ENCODE data around the gene COPS9. TPM values are rescaled to one million over a fixed set of nuclear protein-coding genes. Genes with fewer than 3 reads are reported as not detected.

Gene COPS9
- total RNA-seq, 3 donors from 2014 or later = 83.9 to 129 (median 94.3) TPM

DNA sequence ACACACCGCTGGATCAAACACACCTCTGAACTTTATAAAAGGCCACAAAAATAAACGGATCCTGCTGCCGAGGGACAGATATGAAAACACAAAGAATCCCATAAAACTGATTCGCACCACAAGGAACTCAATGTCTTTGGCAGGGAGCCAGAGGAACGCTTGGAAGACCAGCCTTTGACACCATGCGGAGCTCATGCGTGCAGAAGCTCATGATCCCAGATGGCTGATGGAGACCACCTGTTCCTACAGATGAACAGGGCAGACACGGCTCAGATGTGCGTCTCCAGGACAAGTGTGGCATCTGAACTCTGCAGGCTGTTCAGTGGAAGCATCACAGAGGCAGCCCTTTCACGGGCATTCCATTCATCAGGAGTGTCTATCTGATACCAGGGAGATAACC is 24.9 kb downstream of the COPS9 start:
- ATAC-seq (no peak), DNase-seq (no peak)
- intact Hi-C loops (cut with DNase I, micrococcal nuclease) = no loop called here
- no peaks in the 10 kb centered on the region for H3K36me3 ChIP-seq (ENCODE audit: low read depth)
- no peak overlapping the region for H3K4me3 ChIP-seq
- H3K9me3 ChIP-seq = no peaks in the 10 kb centered on the region
- TF ChIP-seq, protein P1, sequence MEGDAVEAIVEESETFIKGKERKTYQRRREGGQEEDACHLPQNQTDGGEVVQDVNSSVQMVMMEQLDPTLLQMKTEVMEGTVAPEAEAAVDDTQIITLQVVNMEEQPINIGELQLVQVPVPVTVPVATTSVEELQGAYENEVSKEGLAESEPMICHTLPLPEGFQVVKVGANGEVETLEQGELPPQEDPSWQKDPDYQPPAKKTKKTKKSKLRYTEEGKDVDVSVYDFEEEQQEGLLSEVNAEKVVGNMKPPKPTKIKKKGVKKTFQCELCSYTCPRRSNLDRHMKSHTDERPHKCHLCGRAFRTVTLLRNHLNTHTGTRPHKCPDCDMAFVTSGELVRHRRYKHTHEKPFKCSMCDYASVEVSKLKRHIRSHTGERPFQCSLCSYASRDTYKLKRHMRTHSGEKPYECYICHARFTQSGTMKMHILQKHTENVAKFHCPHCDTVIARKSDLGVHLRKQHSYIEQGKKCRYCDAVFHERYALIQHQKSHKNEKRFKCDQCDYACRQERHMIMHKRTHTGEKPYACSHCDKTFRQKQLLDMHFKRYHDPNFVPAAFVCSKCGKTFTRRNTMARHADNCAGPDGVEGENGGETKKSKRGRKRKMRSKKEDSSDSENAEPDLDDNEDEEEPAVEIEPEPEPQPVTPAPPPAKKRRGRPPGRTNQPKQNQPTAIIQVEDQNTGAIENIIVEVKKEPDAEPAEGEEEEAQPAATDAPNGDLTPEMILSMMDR (IDR thresholded peaks at IDR 0.05) = no peak
- H3K4me1 ChIP-seq (ENCODE audit: low read depth) = no peaks in the 10 kb centered on the region

DNA sequence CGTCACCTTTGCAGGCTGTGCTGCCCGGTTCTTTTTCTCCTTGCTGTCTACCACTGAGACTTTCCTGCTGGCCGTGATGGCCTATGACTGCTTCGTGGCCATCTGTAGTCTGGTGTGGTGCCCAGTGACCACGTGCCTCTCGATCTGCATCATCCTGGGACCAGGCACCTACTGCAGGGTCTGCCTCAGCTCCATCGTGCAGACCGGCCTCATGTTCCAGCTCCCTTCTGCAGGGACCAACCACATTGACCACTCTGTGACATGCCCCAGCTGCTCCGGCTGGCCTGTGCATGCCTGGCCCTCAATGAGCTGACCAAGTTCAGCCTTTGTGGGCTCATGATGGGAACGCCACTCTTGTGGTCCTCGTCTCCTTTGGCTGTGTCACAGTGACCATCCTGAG is 26.7 kb downstream of the COPS9 start:
- TF ChIP-seq, protein P1 (IDR thresholded peaks at IDR 0.05) = no peak

GRCh38 chr2:240107477-240107796 is 28.7 kb downstream of the COPS9 start:
- no peaks in the 10 kb centered on the region for H3K4me1 ChIP-seq (ENCODE audit: low read depth)
- H3K9me3 ChIP-seq = no peaks in the 10 kb centered on the region
- TF ChIP-seq, protein P1 (IDR thresholded peaks at IDR 0.05) = no peak
- intact Hi-C loops (cut with DNase I, micrococcal nuclease) = no loop called here
- no peaks in the 10 kb centered on the region for H3K36me3 ChIP-seq (ENCODE audit: low read depth)
- no peak for DNase-seq
- no peak for ATAC-seq
- no peak overlapping the region for H3K4me3 ChIP-seq

More for the DNA sequence above, 26.7 kb downstream of the COPS9 start:
- no peaks in the 10 kb centered on the region for H3K4me1 ChIP-seq (ENCODE audit: low read depth)
- H3K9me3 ChIP-seq = no peaks in the 10 kb centered on the region
- H3K4me3 ChIP-seq = no peak overlapping the region
- H3K36me3 ChIP-seq (ENCODE audit: low read depth) = no peaks in the 10 kb centered on the region
- ATAC-seq (no peak), DNase-seq (no peak)
- intact Hi-C loops (cut with DNase I, micrococcal nuclease) = no loop called here

DNA sequence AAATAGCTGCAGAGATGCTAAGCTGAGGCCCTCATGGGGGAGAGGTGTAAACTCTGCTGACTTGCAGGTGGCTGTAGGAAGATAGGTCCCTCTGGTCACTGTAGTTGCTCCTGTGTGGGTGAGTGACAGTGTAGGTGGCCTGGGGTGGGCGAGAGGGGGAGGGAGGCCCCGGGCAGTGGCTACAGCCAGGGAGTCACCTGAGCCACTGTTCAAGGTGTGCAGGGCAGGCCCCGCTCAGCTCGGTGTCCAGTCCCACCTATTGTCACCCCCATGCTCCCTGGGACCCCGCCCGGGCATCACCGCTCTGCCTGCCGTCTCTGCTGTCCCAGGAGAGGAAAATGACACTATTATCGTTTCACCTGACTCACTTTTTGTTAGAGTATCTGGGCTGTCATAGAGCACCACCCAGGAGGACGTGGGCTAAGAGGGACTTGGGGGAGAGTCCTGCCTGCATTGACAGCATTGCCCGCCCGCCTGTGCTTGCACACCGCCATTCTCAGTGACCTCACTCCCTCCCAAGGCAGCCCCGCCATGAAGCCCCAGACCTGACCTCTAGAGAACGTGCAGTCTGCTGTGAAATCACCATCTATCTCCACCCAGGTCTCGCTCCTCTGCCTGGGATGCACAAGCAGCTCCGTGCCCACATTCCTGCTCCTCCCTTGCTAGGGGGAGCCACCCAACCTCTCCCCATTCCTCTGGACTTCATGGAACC is 29.2 kb downstream of the COPS9 start:
- DNase-seq = no peak

GRCh38 chr2:240105982-240106381 is 30.1 kb downstream of the COPS9 start:
- TF ChIP-seq, protein P1 (IDR thresholded peaks at IDR 0.05) = no peak

More for the DNA sequence above, 29.2 kb downstream of the COPS9 start:
- TF ChIP-seq, protein P1 (IDR thresholded peaks at IDR 0.05) = no peak
- Histone ChIP-seq H3K4me1 (ENCODE audit: low read depth) (no peaks in the 10 kb centered on the region), H3K36me3 (ENCODE audit: low read depth) (no peaks in the 10 kb centered on the region), H3K9me3 (no peaks in the 10 kb centered on the region), H3K4me3 (no peak overlapping the region)
- no peak for ATAC-seq
- intact Hi-C loops (cut with DNase I, micrococcal nuclease) = no loop called here

DNA sequence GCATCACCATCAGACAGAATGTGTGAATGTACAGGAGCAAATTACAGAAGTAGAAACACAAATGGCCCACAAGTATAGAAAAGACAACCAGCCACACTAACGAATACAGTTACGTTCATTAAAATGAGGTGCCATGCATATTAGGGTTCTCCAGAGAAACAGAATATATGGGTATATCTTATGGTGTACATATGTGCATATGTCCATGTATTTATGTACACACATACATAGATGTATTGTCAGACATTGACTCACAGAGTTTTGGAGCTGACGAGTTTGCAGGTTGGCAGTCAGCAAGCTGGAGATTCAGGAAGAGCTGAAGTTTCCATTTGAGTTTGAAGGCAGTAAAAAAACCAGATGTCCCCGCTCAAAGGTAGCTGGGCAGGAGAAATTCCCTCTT is 33.0 kb downstream of the COPS9 start:
- TF ChIP-seq, protein P1 (IDR thresholded peaks at IDR 0.05) = no peak
- Histone ChIP-seq H3K4me1 (ENCODE audit: low read depth) (no peaks in the 10 kb centered on the region), H3K4me3 (no peak overlapping the region), H3K9me3 (no peaks in the 10 kb centered on the region), H3K36me3 (ENCODE audit: low read depth) (no peaks in the 10 kb centered on the region)
- no peak for DNase-seq
- intact Hi-C loops (cut with DNase I, micrococcal nuclease) = no loop called here
- ATAC-seq = no peak

More at GRCh38 chr2:240105982-240106381, 30.1 kb downstream of the COPS9 start:
- intact Hi-C loops (cut with DNase I, micrococcal nuclease) = no loop called here
- H3K9me3 ChIP-seq = no peaks in the 10 kb centered on the region
- no peak overlapping the region for H3K4me3 ChIP-seq
- H3K4me1 ChIP-seq (ENCODE audit: low read depth) = no peaks in the 10 kb centered on the region
- no peaks in the 10 kb centered on the region for H3K36me3 ChIP-seq (ENCODE audit: low read depth)
- DNase-seq = no peak
- ATAC-seq = no peak

All from mucosa of descending colon (tissue), 3 donors.